Hepatocyte (in vitro differentiated cells): ENCODE results near the gene ARHGEF26. TPM values are rescaled to one million over a fixed set of nuclear protein-coding genes. Genes with fewer than 3 reads are reported as not detected.

Experiments used
- DNase-seq: peaks from one replicate; pipeline ENCODE4 v3.0.0-alpha.2; 2016; ENCODE audit warnings: low spot score
- H2AFZ ChIP-seq: fragments of 200-600 bp; sonication (generic); 2 replicates; pipeline ENCODE4 v1.6.0; 2016; ENCODE audit warnings: antibody characterized with exemption, mild to moderate bottlenecking
- H3K27ac ChIP-seq: fragments of 200-600 bp; sonication (generic); 2 replicates; pipeline ENCODE4 v1.5.1; 2016; ENCODE audit warnings: mild to moderate bottlenecking
- H3K27me3 ChIP-seq: fragments of 200-600 bp; sonication (generic); 2 replicates; pipeline ENCODE4 v1.6.1; 2016
- H3K36me3 ChIP-seq: fragments of 200-600 bp; sonication (generic); replicated peaks from 2 replicates; pipeline ENCODE4 v1.5.1; 2016; ENCODE audit warnings: low read depth; ENCODE audit not compliant: insufficient read depth
- H3K4me1 ChIP-seq: fragments of 200-600 bp; sonication (generic); 2 replicates; pipeline ENCODE4 v1.5.1; 2016; ENCODE audit warnings: mild to moderate bottlenecking, moderate library complexity; ENCODE audit not compliant: insufficient read depth
- H3K4me2 ChIP-seq: fragments of 200-600 bp; sonication (generic); 2 replicates; pipeline ENCODE4 v1.6.0; 2016
- H3K4me3 ChIP-seq: fragments of 200-600 bp; sonication (generic); 2 replicates; pipeline ENCODE4 v1.5.1; 2016; ENCODE audit warnings: mild to moderate bottlenecking
- H3K79me2 ChIP-seq: fragments of 200-600 bp; sonication (generic); 2 replicates; pipeline ENCODE4 v1.6.0; 2017; ENCODE audit warnings: mild to moderate bottlenecking
- H3K9me2 ChIP-seq: fragments of 200-600 bp; sonication (generic); replicated peaks from 2 replicates; pipeline ENCODE4 v1.6.0; 2017; ENCODE audit warnings: mild to moderate bottlenecking; ENCODE audit not compliant: insufficient read depth
- H3K9me3 ChIP-seq: fragments of 200-600 bp; sonication (generic); 2 replicates; pipeline ENCODE4 v1.5.1; 2016; ENCODE audit warnings: low read depth, mild to moderate bottlenecking
- H4K20me1 ChIP-seq: fragments of 200-600 bp; sonication (generic); 2 replicates; pipeline ENCODE4 v1.6.0; 2016; ENCODE audit warnings: mild to moderate bottlenecking; ENCODE audit not compliant: insufficient read depth, poor library complexity, severe bottlenecking
- EZH2 ChIP-seq: fragments of 200-600 bp; sonication (generic); IDR thresholded peaks from 2 replicates; pipeline ENCODE4 v1.6.1; 2016; ENCODE audit warnings: antibody characterized with exemption, mild to moderate bottlenecking, borderline replicate concordance
- EZH2phosphoT487 ChIP-seq: fragments of 200-600 bp; sonication (generic); IDR thresholded peaks from one replicate; pipeline ENCODE4 v1.6.1; 2018; ENCODE audit warnings: antibody characterized with exemption, mild to moderate bottlenecking, low read depth, moderate library complexity; ENCODE audit not compliant: unreplicated experiment, severe bottlenecking
- WGBS: methylation state at CpG from one replicate; pipeline ENCODE4 v1.1.6; 2016; ENCODE audit warnings: low lambda C conversion rate; ENCODE audit errors: missing lambda C conversion rate; 5-methylcytosine and 5-hydroxymethylcytosine counted together
- polyA plus RNA-seq: library from polyadenylated mRNA; unstranded; fragments of >200 nt; fragmentation: Nextera tagmentation; extraction: Ambion mirVana; gene quantifications from 2 replicates; pipeline ENCODE4 v1.2.1, GENCODE V29; 2016
- total RNA-seq: library from RNA; depleted of rRNA; stranded (reverse); fragments of >200 nt; gene quantifications from 2 replicates; pipeline ENCODE4 v1.2.3, GENCODE V29; 2014
- TF ChIP-seq, protein P1 (sequence below): fragments of 200-600 bp; sonication (generic); IDR thresholded peaks from 2 replicates; pipeline ENCODE4 v1.5.1; 2016; ENCODE audit warnings: antibody characterized with exemption, mild to moderate bottlenecking; ENCODE audit not compliant: poor library complexity

ARHGEF26 gene
- total and polyA plus RNA-seq, 2 experiments from 2014 or later: 13.6 to 20.9 TPM

DNA sequence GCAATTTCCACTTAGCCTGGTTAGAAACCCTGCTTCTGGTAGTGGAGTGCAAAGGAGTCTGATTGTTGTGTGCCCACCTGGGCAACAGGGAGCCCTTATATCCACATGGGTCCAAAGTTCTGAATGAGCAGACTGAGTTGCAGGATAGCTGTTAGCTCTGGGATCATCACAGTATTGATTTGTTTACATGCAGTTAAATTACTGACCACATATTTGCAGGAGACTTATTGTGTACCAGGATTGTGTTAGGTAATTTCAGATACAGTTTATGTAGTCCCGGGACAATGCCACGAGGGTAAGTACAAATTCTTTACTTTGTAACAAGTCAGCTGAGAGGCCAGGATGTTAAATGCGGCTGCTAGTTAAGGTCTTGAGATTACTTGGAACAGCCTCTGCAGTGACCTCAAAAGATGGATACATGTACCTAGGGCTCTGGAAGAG is 18.8 kb downstream of the ARHGEF26 start:
- TF ChIP-seq EZH2: no peak
- no peak for TF ChIP-seq EZH2phosphoT487
- TF ChIP-seq, protein P1, sequence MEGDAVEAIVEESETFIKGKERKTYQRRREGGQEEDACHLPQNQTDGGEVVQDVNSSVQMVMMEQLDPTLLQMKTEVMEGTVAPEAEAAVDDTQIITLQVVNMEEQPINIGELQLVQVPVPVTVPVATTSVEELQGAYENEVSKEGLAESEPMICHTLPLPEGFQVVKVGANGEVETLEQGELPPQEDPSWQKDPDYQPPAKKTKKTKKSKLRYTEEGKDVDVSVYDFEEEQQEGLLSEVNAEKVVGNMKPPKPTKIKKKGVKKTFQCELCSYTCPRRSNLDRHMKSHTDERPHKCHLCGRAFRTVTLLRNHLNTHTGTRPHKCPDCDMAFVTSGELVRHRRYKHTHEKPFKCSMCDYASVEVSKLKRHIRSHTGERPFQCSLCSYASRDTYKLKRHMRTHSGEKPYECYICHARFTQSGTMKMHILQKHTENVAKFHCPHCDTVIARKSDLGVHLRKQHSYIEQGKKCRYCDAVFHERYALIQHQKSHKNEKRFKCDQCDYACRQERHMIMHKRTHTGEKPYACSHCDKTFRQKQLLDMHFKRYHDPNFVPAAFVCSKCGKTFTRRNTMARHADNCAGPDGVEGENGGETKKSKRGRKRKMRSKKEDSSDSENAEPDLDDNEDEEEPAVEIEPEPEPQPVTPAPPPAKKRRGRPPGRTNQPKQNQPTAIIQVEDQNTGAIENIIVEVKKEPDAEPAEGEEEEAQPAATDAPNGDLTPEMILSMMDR: no peak
- 52% methylated on average over 3 of the region's 3 CpGs for WGBS
- DNase-seq: peak; percentile 34
- H3K79me2 ChIP-seq: peaks cover 43% of the 10 kb centered on the region
- H3K9me2 ChIP-seq: no peaks in the 10 kb centered on the region
- no peaks in the 10 kb centered on the region for H3K27me3 ChIP-seq
- no peak overlapping the region for H3K4me3 ChIP-seq
- H3K36me3 ChIP-seq: no peaks in the 10 kb centered on the region
- peaks cover 13% of the 10 kb centered on the region for H3K4me1 ChIP-seq
- H4K20me1 ChIP-seq: no peaks in the 10 kb centered on the region
- H3K9me3 ChIP-seq: no peaks in the 10 kb centered on the region
- H3K27ac ChIP-seq: peak overlapping the region; percentile 58
- no peak overlapping the region for H2AFZ ChIP-seq
- peak overlapping the region; percentile 26 for H3K4me2 ChIP-seq

DNA sequence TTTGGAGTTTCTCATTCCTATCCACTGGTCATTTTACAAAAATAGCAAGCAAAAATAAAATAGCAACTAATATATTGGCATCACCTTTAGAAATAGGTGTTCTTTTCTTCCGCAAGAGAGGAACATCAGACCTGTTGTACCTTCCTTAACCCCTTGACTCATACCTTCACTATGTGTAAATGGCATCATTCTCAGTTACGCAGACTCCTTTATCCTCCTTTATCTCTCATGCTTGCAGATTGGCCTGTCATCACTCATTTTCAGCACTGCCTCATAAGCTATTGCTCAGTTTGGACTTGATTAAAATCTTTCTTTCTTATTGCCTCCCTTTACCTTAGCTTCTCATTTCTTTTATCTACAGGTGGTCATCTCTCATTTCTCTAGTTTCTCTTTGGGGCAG is 21.4 kb downstream of the ARHGEF26 start:
- TF ChIP-seq EZH2: no peak
- TF ChIP-seq, protein P1: no peak
- no peak for TF ChIP-seq EZH2phosphoT487
- Histone ChIP-seq H3K79me2 (peaks cover 28% of the 10 kb centered on the region), H3K27me3 (no peaks in the 10 kb centered on the region), H3K4me3 (no peak overlapping the region), H3K9me3 (no peaks in the 10 kb centered on the region), H3K27ac (peak overlapping the region; percentile 17), H3K9me2 (no peaks in the 10 kb centered on the region), H3K4me2 (no peak overlapping the region), H3K4me1 (peaks cover 4% of the 10 kb centered on the region), H2AFZ (no peak overlapping the region), H4K20me1 (no peaks in the 10 kb centered on the region), H3K36me3 (no peaks in the 10 kb centered on the region)
- DNase-seq: no peak
- 79% methylated on average over 2 of the region's 2 CpGs for WGBS

DNA sequence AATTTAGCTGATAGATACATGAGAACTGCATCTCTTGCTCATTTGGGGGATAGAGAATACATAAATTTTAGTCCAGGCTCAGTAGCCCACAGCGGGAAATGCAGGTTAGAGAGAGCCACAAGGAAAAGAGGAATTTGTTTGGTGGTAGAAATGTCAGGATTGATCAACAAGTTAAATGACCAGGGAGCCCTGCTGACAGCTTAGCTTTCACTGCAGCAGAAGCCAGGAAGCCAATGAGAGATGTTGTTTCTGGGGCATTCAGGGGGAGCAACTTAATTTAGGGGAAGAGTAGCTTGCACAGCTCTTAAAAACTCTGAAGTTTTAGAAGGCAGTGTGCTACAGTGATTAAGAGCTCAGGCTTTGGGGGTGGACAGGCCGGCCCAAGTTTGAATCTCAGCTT is 22.7 kb downstream of the ARHGEF26 start:
- no peak overlapping the region for H3K27ac ChIP-seq
- peaks cover 16% of the 10 kb centered on the region for H3K79me2 ChIP-seq
- no peaks in the 10 kb centered on the region for H3K9me3 ChIP-seq
- TF ChIP-seq, protein P1: no peak
- TF ChIP-seq EZH2: no peak
- no peak for TF ChIP-seq EZH2phosphoT487
- no peak for DNase-seq
- no peak overlapping the region for H3K4me3 ChIP-seq
- no peak overlapping the region for H3K4me2 ChIP-seq
- H4K20me1 ChIP-seq: no peaks in the 10 kb centered on the region
- no peak overlapping the region for H2AFZ ChIP-seq
- no peaks in the 10 kb centered on the region for H3K9me2 ChIP-seq
- 75% methylated on average over 2 of the region's 2 CpGs for WGBS
- no peaks in the 10 kb centered on the region for H3K27me3 ChIP-seq
- peaks cover 4% of the 10 kb centered on the region for H3K4me1 ChIP-seq
- no peaks in the 10 kb centered on the region for H3K36me3 ChIP-seq
